NCI-H524 (cell line): ENCODE results near the gene FARP2.
A peak's percentile ranks its signal among the peaks of the same experiment; 100 is the strongest.
"Not testable (repeated sequence)": the region's sequence is repeated elsewhere in the genome, so short reads cannot be mapped to it uniquely, and the experiment has no call there.

Experiments used
- DNase-seq, 2 experiments: peaks; one replicate each; lab custom pipeline; 2025; lab: John Stamatoyannopoulos, UW

The FARP2 gene

GRCh38 chr2:241410739-241411176 is 54.7 kb downstream of the FARP2 start:
- DNase-seq, result no peak

DNA sequence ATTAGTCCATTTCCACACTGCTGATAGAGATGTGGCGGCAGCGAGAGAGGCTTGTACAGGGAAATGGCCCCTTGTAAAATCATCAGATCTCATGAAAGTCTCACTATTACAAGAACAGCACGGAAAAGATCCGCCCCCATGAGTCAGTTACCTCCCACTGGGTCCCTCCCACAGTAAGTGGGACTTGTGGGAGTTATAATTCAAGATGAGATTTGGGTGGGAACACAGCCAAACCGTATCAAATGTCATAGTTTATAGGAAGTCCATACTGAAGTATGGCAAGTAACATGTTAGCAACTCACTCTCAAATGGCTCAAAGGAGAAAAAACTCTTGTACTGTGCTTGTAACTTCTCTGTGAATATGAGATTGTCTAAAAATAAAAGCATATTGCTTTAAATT is 56.1 kb downstream of the FARP2 start:
- peak in 1 of 2 experiments; percentile 72 for DNase-seq

GRCh38 chr2:241413501-241413900 is 57.4 kb downstream of the FARP2 start:
- not testable (repeated sequence) for DNase-seq

GRCh38 chr2:241413929-241414580 is 58.0 kb downstream of the FARP2 start:
- no peak for DNase-seq

DNA sequence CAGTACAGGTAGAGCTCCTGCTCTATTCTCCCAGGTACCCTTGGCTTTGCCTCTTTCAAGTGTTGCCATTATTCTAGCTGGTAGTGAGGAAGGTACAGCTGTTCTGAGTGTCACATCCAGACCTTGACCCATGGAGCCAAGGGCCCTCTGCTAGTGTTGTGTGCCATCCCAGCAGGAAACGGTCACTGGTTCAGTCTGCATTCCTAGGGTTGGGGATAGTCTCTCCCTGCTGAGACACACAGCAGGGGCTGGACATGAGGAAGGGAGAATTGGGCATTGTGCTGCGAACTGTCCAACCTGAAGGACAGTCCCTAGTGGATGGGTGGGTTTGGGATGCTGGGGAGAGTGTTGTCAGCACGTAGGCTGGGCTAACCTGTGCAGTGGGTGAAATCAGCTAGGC is 59.1 kb downstream of the FARP2 start:
- no peak for DNase-seq

GRCh38 chr2:241417626-241418025 is 61.5 kb downstream of the FARP2 start:
- DNase-seq, result no peak

DNA sequence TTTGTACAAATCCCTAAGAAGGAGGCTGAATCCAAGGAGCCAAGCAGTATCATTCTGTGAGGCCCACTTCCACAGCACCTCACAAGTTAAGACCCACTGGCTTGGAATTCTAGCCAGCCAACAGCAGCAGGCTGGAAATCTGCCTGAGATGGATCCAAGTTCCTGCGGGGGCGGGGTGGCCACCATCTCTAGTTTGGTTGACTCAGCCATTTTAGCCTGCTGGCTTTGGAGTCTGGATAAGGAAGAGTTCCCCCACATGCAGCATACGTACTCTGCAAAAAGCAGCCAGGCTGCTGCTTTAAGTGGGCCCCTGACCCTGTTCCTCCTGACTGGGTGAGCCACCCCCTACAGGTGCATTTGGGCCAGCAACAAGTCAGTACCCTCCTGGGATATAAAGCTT is 65.2 kb downstream of the FARP2 start:
- no peak for DNase-seq

DNA sequence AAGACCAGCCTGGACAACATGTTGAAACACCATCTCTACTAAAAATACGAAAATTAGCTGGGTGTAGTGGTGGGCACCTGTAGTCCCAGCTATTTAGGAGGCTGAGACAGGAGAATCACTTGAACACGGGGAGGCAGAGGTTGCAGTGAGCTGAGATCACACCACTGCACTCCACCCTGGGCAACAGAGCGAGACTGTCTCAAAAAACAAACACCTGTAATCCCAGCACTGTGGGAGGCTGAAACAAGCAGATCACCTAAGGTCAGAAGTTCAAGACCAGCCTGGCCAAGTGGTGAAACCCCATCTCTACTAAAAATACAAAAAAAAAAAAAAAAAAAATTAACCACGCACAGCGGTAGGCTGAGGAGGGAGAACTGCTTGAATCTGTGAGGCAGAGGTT is 65.9 kb downstream of the FARP2 start:
- not testable (repeated sequence) for DNase-seq

DNA sequence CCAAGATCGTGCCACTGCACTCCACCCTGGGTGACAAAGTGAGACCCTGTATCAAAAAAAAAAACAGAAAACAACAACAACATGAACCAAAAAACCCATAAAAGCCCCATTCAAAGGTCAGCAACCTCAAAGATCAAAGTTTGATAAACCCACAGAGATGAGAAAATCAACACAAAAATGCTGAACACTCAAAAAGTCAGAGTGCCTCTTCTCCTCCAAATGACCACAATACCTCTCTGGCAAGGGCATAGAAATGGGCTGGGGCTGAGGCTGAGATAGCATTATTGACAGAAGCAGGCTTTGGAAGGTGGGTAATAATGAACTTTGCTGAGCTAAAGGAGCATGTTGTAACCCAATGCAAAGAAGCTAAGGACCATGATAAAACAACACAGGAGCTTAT is 66.3 kb downstream of the FARP2 start:
- DNase-seq, result no peak

- not testable (repeated sequence) for DNase-seq
These were observed 67.4 kb downstream of the FARP2 start for GRCh38 chr2:241423489-241423888.

DNA sequence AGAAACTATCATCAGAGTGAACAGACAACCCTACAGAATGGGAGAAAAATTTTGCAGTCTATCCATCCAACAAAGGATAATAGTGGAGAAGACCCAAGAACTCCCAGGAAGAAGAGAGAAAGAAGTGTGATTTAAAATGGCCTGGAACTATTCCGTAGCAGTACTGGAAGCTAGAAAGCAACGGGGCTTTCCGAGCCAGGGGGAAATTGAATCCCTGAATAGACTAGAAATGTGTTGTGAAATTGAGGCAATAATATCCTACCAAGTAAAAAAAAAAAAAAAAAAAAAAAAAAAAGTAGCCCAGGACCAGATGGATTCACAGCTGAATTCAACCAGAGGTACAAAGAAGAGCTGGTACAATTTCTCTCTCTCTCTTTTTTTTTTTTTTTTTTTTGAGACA is 69.3 kb downstream of the FARP2 start:
- no peak for DNase-seq

- no peak for DNase-seq
These were observed 74.1 kb downstream of the FARP2 start for GRCh38 chr2:241430178-241430577.

- no peak for DNase-seq
These were observed 76.9 kb downstream of the FARP2 start for GRCh38 chr2:241432824-241433448.

- peak in 1 of 2 experiments; percentile 15 for DNase-seq
These were observed 81.1 kb downstream of the FARP2 start for GRCh38 chr2:241437179-241437578.

GRCh38 chr2:241441492-241441891 is 85.4 kb downstream of the FARP2 start:
- no peak for DNase-seq

DNA sequence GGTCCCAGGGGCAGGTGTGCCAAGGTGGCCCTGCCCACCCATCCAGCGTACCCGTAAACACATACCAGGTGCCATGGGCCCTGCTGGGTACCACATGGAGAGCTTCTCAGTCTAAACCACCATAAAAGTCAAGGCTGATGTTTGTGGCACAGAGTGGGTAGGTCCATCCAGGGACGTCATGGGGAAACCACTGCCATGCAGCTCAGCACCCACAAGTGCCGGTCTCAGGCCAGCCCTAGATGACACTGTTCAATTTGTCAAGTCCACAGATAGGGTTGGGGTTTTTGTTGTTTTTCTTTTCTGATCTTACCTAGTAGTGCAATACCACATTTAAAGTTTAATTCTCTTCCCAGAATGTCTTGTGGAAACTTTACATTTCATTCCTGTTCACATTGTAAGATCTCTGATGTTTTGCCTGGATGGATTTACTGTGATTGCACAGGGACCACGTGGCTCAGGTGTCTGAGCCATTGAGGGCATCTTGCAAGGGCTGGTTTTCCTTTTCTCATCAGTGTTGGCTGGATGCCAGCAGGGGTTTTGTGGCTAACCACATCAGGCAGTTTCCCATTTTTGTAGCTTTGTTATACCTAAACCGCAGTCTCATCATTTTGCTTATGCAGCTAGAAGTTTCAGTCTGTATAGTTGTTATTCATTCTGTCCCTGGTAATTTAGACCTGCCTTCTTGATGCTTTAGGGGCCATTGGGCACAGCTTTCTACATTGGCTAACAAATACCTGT is 87.6 kb downstream of the FARP2 start:
- DNase-seq, result no peak

DNA sequence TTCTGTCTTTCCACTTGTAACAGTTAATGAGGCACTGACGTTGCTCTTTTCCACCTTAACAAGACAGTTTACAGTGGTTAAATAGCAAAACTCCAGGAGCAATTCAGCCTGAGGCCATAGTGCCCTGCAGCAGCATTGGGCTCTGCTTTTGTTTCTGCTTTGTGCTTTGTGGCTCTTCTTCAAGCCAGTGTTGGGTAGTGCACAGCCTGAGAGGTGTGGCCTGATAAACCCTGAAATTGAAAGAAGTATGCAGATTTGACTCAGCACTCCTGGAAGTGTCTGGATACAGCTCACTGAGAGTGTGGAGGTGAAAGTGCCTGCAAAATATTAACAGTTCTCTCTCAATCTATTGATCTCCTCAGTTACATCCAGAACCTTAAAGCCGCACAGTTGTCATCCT is 89.3 kb downstream of the FARP2 start:
- no peak for DNase-seq

DNA sequence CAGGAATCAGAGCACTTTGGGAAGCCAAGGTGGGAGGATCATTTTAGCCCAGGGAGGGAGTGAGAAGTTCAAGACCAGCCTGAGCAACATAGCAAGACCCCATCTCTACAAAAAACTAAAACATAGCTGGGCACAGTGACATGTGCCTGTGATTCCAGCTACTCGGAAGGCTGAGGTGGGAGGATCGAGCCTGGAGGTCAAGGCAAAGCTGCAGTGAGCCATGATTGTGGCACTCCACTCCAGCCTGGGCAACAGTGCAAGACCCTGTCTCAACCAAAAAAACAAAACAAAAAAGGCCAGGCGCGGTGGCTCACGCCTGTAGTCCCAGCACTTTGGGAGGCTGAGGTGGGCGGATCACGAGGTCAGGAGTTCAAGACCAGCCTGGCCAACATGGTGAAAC is 94.0 kb downstream of the FARP2 start:
- not testable (repeated sequence) for DNase-seq

- DNase-seq, result peak in 1 of 2 experiments; percentile 30
These were observed 95.9 kb downstream of the FARP2 start for GRCh38 chr2:241451840-241452506.

DNA sequence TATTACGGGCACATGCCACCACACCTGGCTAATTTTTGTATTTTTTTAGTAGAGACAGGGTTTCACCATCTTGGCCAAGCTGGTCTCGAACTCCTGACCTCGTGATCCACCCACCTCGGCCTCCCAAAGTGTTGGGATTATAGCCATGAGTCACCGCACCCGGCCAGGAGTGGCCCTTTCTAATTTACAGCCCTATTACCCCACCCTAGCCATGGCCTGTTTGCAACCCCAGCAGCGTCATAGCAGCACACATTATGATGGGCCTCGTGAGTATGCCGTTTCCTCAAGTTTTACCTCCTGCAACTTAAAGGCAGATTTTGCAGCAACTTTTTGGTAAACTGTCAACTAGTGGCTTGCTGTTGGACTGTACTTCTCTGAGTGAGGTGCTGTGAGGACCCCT is 97.8 kb downstream of the FARP2 start:
- not testable (repeated sequence) for DNase-seq

DNA sequence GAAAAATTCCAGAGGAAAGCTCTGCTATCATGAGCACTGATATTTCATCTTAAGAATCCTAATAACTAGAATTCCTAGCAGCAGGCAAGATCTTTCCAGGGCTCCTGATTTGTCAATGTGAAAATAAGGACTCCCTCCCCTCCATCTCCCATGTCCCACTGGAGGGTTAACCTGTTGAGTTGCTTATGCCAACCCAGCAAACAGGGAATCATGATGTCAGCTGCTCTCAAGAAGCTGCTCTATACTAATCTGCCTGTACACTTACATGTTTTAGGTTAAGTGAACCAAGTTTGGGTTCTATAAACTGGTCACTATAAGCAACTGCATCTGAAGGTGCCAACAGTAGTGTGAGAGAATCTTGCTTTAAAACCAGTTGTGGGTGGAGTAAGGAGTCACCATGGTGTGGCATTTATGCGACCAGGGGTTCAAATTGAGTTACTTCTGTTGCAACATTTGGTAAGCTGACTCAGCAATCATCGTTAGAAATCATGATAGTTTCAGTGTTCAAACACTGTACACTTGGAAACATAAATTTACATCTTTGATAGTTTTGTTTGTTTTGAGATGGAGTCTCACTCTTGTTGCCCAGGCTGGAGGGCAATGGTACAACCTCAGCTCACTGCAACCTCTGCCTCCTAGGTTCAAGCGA is 98.9 kb downstream of the FARP2 start:
- no peak for DNase-seq

DNA sequence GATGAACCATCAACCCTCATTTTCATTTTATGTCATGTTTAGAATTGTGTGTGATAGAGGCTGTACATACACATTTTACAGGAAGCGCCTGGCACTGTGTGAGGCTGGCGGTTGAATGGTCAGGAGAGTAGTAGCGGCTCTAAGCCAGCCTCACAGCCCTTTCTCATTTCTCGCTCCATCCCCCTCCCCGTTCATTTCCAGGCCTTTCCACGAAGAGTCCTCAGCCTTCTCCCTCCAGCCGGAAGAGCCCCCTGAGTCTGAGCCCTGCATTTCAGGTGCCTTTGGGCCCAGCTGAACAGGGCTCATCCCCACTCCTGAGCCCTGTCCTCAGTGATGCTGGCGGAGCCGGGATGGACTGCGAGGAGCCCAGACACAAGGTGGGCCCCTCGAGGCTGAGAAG is 100.5 kb downstream of the FARP2 start:
- DNase-seq, result no peak
